ENCODE results near the gene MEGF8.

Gene MEGF8

DNA sequence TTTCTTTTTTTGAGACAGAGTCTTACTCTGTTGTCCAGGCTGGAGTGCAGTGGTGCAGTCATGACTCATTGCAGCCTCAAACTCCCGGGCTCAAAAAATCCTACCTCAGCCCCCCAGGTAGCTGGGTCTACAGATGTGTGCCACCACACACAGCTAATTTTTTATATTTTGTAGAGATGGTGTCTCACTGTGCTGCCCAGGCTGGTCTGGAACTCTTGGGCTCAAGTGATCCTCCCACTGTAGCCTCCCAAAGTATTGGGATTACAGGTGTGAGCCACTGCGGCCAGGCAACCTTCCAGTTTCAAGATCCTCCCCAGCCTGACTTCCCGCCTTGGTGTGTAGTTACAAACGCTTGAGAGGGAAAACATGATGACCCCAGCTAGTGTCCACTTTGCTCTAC lies 42.5 kb downstream of the MEGF8 start:
- TF ChIP-seq TAF1 (IDR thresholded peaks at IDR 0.05; ENCODE audit: low read depth), result no peak
- TF ChIP-seq, protein P1, sequence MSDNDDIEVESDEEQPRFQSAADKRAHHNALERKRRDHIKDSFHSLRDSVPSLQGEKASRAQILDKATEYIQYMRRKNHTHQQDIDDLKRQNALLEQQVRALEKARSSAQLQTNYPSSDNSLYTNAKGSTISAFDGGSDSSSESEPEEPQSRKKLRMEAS (IDR thresholded peaks at IDR 0.05), result no peak
- TF ChIP-seq CREB1 (IDR thresholded peaks at IDR 0.05; ENCODE audit: low read depth), result no peak
- no peak for TF ChIP-seq FOXM1 (IDR thresholded peaks at IDR 0.05; ENCODE audit: borderline replicate concordance, low read depth)
- no peak for TF ChIP-seq TEAD4 (IDR thresholded peaks at IDR 0.05)
- no peak for TF ChIP-seq RAD21 (IDR thresholded peaks at IDR 0.05; ENCODE audit: low read depth)
- TF ChIP-seq TCF12 (IDR thresholded peaks at IDR 0.05; ENCODE audit: low read depth), result no peak
- no peak for TF ChIP-seq EP300 (IDR thresholded peaks at IDR 0.05; ENCODE audit: borderline replicate concordance)
- no peak for TF ChIP-seq EGR1 (IDR thresholded peaks at IDR 0.05)
- TF ChIP-seq, protein P2, sequence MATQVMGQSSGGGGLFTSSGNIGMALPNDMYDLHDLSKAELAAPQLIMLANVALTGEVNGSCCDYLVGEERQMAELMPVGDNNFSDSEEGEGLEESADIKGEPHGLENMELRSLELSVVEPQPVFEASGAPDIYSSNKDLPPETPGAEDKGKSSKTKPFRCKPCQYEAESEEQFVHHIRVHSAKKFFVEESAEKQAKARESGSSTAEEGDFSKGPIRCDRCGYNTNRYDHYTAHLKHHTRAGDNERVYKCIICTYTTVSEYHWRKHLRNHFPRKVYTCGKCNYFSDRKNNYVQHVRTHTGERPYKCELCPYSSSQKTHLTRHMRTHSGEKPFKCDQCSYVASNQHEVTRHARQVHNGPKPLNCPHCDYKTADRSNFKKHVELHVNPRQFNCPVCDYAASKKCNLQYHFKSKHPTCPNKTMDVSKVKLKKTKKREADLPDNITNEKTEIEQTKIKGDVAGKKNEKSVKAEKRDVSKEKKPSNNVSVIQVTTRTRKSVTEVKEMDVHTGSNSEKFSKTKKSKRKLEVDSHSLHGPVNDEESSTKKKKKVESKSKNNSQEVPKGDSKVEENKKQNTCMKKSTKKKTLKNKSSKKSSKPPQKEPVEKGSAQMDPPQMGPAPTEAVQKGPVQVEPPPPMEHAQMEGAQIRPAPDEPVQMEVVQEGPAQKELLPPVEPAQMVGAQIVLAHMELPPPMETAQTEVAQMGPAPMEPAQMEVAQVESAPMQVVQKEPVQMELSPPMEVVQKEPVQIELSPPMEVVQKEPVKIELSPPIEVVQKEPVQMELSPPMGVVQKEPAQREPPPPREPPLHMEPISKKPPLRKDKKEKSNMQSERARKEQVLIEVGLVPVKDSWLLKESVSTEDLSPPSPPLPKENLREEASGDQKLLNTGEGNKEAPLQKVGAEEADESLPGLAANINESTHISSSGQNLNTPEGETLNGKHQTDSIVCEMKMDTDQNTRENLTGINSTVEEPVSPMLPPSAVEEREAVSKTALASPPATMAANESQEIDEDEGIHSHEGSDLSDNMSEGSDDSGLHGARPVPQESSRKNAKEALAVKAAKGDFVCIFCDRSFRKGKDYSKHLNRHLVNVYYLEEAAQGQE (IDR thresholded peaks at IDR 0.05; ENCODE audit: low read depth), result no peak

DNA sequence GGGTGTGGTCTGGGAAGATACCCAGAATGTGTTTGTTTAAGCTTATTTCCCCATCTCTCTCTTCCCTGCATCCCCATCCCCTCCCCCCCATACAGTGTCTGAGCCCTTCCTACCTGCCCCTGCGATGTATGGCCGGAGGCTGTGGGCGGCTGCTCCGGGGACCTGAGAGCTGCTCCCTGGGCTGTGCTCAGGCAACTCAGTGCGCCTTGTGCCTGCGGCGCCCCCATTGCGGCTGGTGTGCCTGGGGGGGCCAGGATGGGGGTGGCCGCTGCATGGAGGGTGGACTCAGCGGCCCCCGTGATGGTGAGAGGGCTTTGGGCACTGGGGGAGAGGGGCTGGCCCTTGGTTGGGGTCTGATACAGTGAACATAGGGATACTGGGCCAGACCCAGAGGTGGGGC lies 42.9 kb downstream of the MEGF8 start:
- no peak for TF ChIP-seq TAF1 (IDR thresholded peaks at IDR 0.05; ENCODE audit: low read depth)
- TF ChIP-seq TEAD4 (IDR thresholded peaks at IDR 0.05), result no peak
- TF ChIP-seq EGR1 (IDR thresholded peaks at IDR 0.05), result no peak
- TF ChIP-seq CEBPB (IDR thresholded peaks at IDR 0.05), result no peak
- TF ChIP-seq, protein P2 (IDR thresholded peaks at IDR 0.05; ENCODE audit: low read depth), result no peak
- no peak for TF ChIP-seq CREB1 (IDR thresholded peaks at IDR 0.05; ENCODE audit: low read depth)
- TF ChIP-seq, protein P3, sequence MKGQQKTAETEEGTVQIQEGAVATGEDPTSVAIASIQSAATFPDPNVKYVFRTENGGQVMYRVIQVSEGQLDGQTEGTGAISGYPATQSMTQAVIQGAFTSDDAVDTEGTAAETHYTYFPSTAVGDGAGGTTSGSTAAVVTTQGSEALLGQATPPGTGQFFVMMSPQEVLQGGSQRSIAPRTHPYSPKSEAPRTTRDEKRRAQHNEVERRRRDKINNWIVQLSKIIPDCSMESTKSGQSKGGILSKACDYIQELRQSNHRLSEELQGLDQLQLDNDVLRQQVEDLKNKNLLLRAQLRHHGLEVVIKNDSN (IDR thresholded peaks at IDR 0.05), result no peak
- no peak for TF ChIP-seq ZBTB7A (IDR thresholded peaks at IDR 0.05; ENCODE audit: low read depth)
- TF ChIP-seq EP300 (IDR thresholded peaks at IDR 0.05; ENCODE audit: borderline replicate concordance), result no peak
- TF ChIP-seq RAD21 (IDR thresholded peaks at IDR 0.05; ENCODE audit: low read depth), result no peak

DNA sequence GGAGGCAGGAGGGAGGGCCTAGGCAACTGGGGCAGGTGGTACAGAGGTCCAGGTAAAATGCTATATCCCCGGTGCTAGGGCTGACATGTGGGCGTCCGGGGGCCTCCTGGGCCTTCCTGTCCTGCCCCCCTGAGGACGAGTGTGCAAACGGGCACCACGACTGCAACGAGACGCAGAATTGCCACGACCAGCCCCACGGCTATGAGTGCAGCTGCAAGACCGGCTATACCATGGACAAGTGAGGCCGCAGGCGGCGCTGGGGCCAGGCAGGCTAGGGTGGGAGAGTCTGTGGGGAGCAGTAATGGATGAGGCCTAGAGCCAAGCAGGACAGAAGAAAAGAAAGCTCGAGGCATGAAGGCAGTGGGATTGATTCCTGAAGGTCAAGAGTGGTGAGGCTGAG lies 43.3 kb downstream of the MEGF8 start:
- TF ChIP-seq YY1 (IDR thresholded peaks at IDR 0.05; ENCODE audit: low read depth), result no peak
- no peak for TF ChIP-seq TCF12 (IDR thresholded peaks at IDR 0.05; ENCODE audit: low read depth)
- TF ChIP-seq CREB1 (IDR thresholded peaks at IDR 0.05; ENCODE audit: low read depth), result no peak
- TF ChIP-seq EGR1 (IDR thresholded peaks at IDR 0.05), result no peak
- TF ChIP-seq, protein P2 (IDR thresholded peaks at IDR 0.05; ENCODE audit: low read depth), result no peak
- TF ChIP-seq NFIC (IDR thresholded peaks at IDR 0.05), result no peak
- no peak for TF ChIP-seq RAD21 (IDR thresholded peaks at IDR 0.05; ENCODE audit: low read depth)
- TF ChIP-seq TAF1 (IDR thresholded peaks at IDR 0.05; ENCODE audit: low read depth), result no peak
- TF ChIP-seq ZBTB7A (IDR thresholded peaks at IDR 0.05; ENCODE audit: low read depth), result no peak
- TF ChIP-seq, protein P1 (IDR thresholded peaks at IDR 0.05), result no peak
- no peak for TF ChIP-seq TEAD4 (IDR thresholded peaks at IDR 0.05)
- TF ChIP-seq CEBPB (IDR thresholded peaks at IDR 0.05), result no peak
- TF ChIP-seq, protein P3 (IDR thresholded peaks at IDR 0.05), result no peak
- no peak for TF ChIP-seq FOXM1 (IDR thresholded peaks at IDR 0.05; ENCODE audit: borderline replicate concordance, low read depth)

DNA sequence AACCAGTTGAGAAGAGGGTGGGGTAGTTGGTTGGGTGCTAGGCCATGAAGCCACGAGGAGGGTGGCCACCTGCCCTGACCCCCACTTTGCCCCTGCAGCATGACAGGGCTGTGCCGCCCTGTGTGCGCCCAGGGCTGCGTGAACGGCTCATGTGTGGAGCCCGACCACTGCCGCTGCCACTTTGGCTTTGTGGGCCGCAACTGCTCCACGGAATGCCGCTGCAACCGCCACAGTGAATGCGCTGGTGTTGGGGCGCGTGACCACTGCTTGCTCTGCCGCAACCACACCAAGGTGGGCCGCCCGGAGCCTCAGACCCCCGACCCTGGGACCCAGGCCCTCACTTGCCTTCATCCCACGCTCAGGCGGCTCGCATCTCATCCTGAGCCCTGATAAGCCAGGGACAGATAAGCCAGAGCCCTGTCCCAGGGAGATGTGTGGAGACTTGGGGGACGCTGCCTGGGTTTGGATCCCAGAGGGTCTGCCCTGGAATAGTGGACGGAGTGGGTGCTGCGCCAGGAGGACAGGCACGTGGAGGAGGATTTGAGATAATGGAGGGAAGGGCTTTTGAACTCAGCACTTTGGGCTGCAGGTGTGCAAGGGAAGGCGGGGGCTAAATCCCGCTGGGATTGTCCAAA lies 44.1 kb downstream of the MEGF8 start:
- TF ChIP-seq TAF1 (IDR thresholded peaks at IDR 0.05; ENCODE audit: low read depth), result no peak
- TF ChIP-seq, protein P2 (IDR thresholded peaks at IDR 0.05; ENCODE audit: low read depth), result no peak
- TF ChIP-seq ZBTB7A (IDR thresholded peaks at IDR 0.05; ENCODE audit: low read depth), result no peak
- no peak for TF ChIP-seq CREB1 (IDR thresholded peaks at IDR 0.05; ENCODE audit: low read depth)
- TF ChIP-seq NFIC (IDR thresholded peaks at IDR 0.05), result no peak
- TF ChIP-seq TCF12 (IDR thresholded peaks at IDR 0.05; ENCODE audit: low read depth), result no peak
- TF ChIP-seq RAD21 (IDR thresholded peaks at IDR 0.05; ENCODE audit: low read depth), result no peak
- TF ChIP-seq, protein P1 (IDR thresholded peaks at IDR 0.05), result no peak
- no peak for TF ChIP-seq EP300 (IDR thresholded peaks at IDR 0.05; ENCODE audit: borderline replicate concordance)
- no peak for TF ChIP-seq FOXM1 (IDR thresholded peaks at IDR 0.05; ENCODE audit: borderline replicate concordance, low read depth)
- TF ChIP-seq YY1 (IDR thresholded peaks at IDR 0.05; ENCODE audit: low read depth), result no peak
- no peak for TF ChIP-seq EGR1 (IDR thresholded peaks at IDR 0.05)
- TF ChIP-seq, protein P3 (IDR thresholded peaks at IDR 0.05), result no peak
- TF ChIP-seq CEBPB (IDR thresholded peaks at IDR 0.05), result no peak
- no peak for TF ChIP-seq TEAD4 (IDR thresholded peaks at IDR 0.05)

Data from Ishikawa (cell line).